K562 (cell line): ENCODE data around the gene TRIM33. TPM values are rescaled to one million over a fixed set of nuclear protein-coding genes. Genes with fewer than 3 reads are reported as not detected.

ENCODE experiments used
- BACH1 ChIP-seq: fragments of 200-800 bp; sonication (Bioruptor generic); IDR thresholded peaks from 2 replicates; pipeline ENCODE4 v1.6.1; 2016; ENCODE audit warnings: missing genetic modification characterization, missing compliant biosample characterization
- KAT7 ChIP-seq: sonication (generic); formaldehyde crosslinking; IDR thresholded peaks from 2 replicates; pipeline ENCODE4 v1.8.0; 2022; ENCODE audit warnings: missing genetic modification reagents, mild to moderate bottlenecking, borderline replicate concordance
- MTA1 ChIP-seq: fragments of 450-650 bp; IDR thresholded peaks from 2 replicates; pipeline ENCODE4 v1.6.1; 2017; ENCODE audit warnings: borderline replicate concordance
- MYC ChIP-seq, 2 experiments: fragments of 250-450 bp in 1 of 2; sonication (Bioruptor Pico) in 1 of 2; IDR thresholded peaks; 2 replicates each; pipeline versions ENCODE4 v1.5.1 to v1.6.1; 2012 to 2021; ENCODE audit warnings: low read depth in 2 of 2, borderline replicate concordance in 1 of 2, improper control_type of control experiment in 1 of 2, low read length in 1 of 2, mild to moderate bottlenecking in 1 of 2, moderate library complexity in 1 of 2
- PTBP1 ChIP-seq: fragments of 200-400 bp; formaldehyde crosslinking; IDR thresholded peaks from 2 replicates; pipeline ENCODE4 v1.6.1; 2017; ENCODE audit warnings: low read depth, low read length
- SMARCA4 ChIP-seq: fragments of 450-650 bp; IDR thresholded peaks from 2 replicates; pipeline ENCODE4 v1.6.1; 2016
- STAG1 ChIP-seq: sonication (generic); formaldehyde crosslinking; IDR thresholded peaks from 2 replicates; pipeline ENCODE4 v1.5.0; 2020; ENCODE audit warnings: missing genetic modification reagents, borderline replicate concordance
- TEAD1 ChIP-seq, 2 experiments: fragments of 450-650 bp in 1 of 2; sonication (generic) in 1 of 2; formaldehyde crosslinking; IDR thresholded peaks; 2 replicates each; pipeline versions ENCODE4 v1.4.0 to v1.8.0; 2020 to 2022; ENCODE audit warnings: mild to moderate bottlenecking in 2 of 2, missing genetic modification reagents in 1 of 2
- TRIM24 ChIP-seq, 2 experiments: fragments of 450-650 bp; IDR thresholded peaks; 2 replicates each; pipeline ENCODE4 v1.6.1; 2016
- XRCC3 ChIP-seq: fragments of 450-650 bp; IDR thresholded peaks from 2 replicates; pipeline ENCODE4 v1.6.1; 2017; ENCODE audit warnings: mild to moderate bottlenecking, moderate library complexity
- ZSCAN29 ChIP-seq: fragments of 450-650 bp; IDR thresholded peaks from 2 replicates; pipeline ENCODE4 v1.6.1; 2017
- polyA plus RNA-seq, 8 experiments: library from polyadenylated mRNA; depleted of rRNA in 4 of 8; stranded (reverse) in 5 of 8; unstranded in 3 of 8; fragments of >200 nt; fragmentation: Nextera tagmentation in 2 of 8; fragmentation: Illumina TruSeq in 1 of 8; extraction: Ambion mirVana in 2 of 8; extraction: Trizol in 1 of 8; gene quantifications; 2 replicates each; pipeline versions ENCODE4 v1.2.1 to v1.2.3, GENCODE V29; 2011 to 2014; ENCODE audit warnings: inconsistent platforms in 1 of 8, missing spikeins in 1 of 8
- total RNA-seq, 7 experiments: library from RNA; depleted of rRNA in 6 of 7; stranded (reverse); fragments of >200 nt in 6 of 7; fragmentation: Illumina TruSeq in 2 of 7; extraction: Trizol in 2 of 7; gene quantifications; 2 replicates each; pipeline versions ENCODE4 v1.2.1 to v1.2.3, GENCODE V29; 2011 to 2021; ENCODE audit warnings: low replicate concordance in 1 of 7
- TF ChIP-seq, protein P1 (sequence below): sonication (generic); formaldehyde crosslinking; IDR thresholded peaks from 2 replicates; pipeline ENCODE4 v1.8.0; 2022; ENCODE audit warnings: missing genetic modification reagents, mild to moderate bottlenecking, borderline replicate concordance
- TF ChIP-seq, protein P2 (sequence below): fragments of 450-650 bp; IDR thresholded peaks from 2 replicates; pipeline ENCODE4 v1.6.1; 2017; ENCODE audit warnings: antibody characterized with exemption, mild to moderate bottlenecking
- TF ChIP-seq, protein P3 (sequence below): fragments of 250-450 bp; sonication (Bioruptor Pico); IDR thresholded peaks from 2 replicates; pipeline ENCODE4 v1.8.0; 2021; ENCODE audit warnings: mild to moderate bottlenecking, moderate library complexity

TRIM33 gene
- total and polyA plus RNA-seq, 9 of the 15 experiments (the other 6 are each of a cell fraction or from before 2014, with no cell fraction given), result 9.3 to 58.4 (median 40.2) TPM

DNA sequence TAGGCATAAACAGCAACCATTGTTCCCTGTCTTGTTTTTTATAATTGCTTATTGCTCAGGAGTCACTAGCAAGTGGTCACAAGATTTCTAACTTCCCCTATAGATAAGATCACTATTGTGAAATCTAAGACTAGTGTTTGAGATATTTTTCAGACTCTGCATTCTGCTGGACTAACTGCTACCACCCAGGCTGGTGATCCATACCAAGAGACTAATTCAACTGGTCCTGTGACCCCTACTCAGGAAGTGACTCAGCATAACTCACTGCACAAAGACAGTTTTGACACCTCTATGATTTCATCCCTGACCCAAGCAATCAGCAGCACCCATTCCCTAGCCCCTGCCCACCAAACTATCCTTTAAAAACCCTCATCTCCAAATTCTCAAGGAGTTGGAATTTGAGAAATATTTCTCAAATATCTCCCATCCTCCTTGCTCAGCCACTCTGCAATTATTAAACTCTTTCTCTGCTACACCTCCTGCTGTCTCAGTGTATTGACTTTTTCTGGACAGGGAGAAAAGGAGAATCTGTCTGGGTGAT is 52.7 kb downstream of the TRIM33 start (continued):
- TF ChIP-seq, protein P1, sequence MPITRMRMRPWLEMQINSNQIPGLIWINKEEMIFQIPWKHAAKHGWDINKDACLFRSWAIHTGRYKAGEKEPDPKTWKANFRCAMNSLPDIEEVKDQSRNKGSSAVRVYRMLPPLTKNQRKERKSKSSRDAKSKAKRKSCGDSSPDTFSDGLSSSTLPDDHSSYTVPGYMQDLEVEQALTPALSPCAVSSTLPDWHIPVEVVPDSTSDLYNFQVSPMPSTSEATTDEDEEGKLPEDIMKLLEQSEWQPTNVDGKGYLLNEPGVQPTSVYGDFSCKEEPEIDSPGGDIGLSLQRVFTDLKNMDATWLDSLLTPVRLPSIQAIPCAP (CRISPR knock-in tag), result no peak
- TF ChIP-seq, protein P2, sequence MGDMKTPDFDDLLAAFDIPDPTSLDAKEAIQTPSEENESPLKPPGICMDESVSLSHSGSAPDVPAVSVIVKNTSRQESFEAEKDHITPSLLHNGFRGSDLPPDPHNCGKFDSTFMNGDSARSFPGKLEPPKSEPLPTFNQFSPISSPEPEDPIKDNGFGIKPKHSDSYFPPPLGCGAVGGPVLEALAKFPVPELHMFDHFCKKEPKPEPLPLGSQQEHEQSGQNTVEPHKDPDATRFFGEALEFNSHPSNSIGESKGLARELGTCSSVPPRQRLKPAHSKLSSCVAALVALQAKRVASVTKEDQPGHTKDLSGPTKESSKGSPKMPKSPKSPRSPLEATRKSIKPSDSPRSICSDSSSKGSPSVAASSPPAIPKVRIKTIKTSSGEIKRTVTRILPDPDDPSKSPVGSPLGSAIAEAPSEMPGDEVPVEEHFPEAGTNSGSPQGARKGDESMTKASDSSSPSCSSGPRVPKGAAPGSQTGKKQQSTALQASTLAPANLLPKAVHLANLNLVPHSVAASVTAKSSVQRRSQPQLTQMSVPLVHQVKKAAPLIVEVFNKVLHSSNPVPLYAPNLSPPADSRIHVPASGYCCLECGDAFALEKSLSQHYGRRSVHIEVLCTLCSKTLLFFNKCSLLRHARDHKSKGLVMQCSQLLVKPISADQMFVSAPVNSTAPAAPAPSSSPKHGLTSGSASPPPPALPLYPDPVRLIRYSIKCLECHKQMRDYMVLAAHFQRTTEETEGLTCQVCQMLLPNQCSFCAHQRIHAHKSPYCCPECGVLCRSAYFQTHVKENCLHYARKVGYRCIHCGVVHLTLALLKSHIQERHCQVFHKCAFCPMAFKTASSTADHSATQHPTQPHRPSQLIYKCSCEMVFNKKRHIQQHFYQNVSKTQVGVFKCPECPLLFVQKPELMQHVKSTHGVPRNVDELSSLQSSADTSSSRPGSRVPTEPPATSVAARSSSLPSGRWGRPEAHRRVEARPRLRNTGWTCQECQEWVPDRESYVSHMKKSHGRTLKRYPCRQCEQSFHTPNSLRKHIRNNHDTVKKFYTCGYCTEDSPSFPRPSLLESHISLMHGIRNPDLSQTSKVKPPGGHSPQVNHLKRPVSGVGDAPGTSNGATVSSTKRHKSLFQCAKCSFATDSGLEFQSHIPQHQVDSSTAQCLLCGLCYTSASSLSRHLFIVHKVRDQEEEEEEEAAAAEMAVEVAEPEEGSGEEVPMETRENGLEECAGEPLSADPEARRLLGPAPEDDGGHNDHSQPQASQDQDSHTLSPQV, result peak; percentile 57; the same call in 1 of the 2 replicates
- TF ChIP-seq STAG1 (no peak), MYC (IDR thresholded peaks at IDR 0.05; ENCODE audit: low read depth, low read length) (0 out of 2 replicates have a peak, but pooled peaks have one; percentile 20), MYC (CRISPR knock-in tag; IDR thresholded peaks at IDR 0.05; ENCODE audit: borderline replicate concordance, low read depth) (no peak), ZSCAN29 (no peak), TEAD1 (CRISPR knock-in tag; IDR thresholded peaks at IDR 0.05) (no peak), BACH1 (tag) (peak; percentile 79), TRIM24 (IDR thresholded peaks at IDR 0.05) (peak; percentile 98), MTA1 (peak; percentile 37; the same call in 1 of the 2 replicates), PTBP1 (no peak), SMARCA4 (peak; percentile 64; the same call in 1 of the 2 replicates), XRCC3 (peak; percentile 68; the same call in 1 of the 2 replicates), KAT7 (CRISPR knock-in tag) (no peak)
- TF ChIP-seq, protein P3, sequence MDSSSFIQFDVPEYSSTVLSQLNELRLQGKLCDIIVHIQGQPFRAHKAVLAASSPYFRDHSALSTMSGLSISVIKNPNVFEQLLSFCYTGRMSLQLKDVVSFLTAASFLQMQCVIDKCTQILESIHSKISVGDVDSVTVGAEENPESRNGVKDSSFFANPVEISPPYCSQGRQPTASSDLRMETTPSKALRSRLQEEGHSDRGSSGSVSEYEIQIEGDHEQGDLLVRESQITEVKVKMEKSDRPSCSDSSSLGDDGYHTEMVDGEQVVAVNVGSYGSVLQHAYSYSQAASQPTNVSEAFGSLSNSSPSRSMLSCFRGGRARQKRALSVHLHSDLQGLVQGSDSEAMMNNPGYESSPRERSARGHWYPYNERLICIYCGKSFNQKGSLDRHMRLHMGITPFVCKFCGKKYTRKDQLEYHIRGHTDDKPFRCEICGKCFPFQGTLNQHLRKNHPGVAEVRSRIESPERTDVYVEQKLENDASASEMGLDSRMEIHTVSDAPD (CRISPR knock-in tag), result no peak
- TF ChIP-seq, all 486 proteins: peak for 81
